ENCODE measurements around the gene ZNF552.
"Not testable (repeated sequence)": the region's sequence is repeated elsewhere in the genome, so short reads cannot be mapped to it uniquely, and the experiment has no call there.

Gene ZNF552

DNA sequence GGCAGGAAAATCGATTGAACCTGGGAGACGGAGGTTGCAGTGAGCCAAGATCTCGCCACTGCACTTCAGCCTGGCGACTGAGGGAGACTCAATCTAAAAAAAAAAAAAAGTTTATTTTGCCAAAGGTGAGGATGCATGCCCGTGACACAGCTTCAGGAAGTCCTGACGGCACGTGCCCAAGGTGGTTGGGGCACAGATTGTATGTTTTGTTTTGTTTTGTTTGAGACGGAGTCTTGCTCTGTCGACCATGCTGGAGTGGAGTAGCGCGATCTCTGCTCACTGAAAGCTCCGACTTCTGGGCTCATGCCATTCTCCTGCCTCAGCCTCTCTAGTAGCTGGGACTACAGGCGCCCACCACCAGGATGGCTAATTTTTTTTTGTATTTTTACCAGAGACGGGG, 3.3 kb upstream of the ZNF552 start:
- DNase-seq = no peak

DNA sequence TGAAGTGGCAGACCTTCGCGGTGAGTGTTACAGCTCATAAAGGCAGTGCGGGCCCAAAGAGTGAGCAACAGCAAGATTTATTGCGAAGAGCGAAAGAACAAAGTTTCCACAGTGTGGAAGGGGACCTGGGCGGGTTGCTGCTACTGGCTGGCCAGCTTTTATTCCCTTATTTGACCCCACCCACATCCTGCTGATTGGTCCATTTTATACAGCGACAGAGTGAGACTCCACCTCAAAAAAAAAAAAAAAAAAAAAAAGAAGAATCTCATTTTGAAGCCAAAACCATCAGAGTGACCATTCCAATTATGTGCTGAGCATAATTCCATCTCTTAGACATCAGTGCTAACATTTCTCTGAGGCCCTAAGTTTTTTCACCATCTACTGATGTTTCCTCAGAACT, 1.9 kb upstream of the ZNF552 start:
- DNase-seq = no peak

DNA sequence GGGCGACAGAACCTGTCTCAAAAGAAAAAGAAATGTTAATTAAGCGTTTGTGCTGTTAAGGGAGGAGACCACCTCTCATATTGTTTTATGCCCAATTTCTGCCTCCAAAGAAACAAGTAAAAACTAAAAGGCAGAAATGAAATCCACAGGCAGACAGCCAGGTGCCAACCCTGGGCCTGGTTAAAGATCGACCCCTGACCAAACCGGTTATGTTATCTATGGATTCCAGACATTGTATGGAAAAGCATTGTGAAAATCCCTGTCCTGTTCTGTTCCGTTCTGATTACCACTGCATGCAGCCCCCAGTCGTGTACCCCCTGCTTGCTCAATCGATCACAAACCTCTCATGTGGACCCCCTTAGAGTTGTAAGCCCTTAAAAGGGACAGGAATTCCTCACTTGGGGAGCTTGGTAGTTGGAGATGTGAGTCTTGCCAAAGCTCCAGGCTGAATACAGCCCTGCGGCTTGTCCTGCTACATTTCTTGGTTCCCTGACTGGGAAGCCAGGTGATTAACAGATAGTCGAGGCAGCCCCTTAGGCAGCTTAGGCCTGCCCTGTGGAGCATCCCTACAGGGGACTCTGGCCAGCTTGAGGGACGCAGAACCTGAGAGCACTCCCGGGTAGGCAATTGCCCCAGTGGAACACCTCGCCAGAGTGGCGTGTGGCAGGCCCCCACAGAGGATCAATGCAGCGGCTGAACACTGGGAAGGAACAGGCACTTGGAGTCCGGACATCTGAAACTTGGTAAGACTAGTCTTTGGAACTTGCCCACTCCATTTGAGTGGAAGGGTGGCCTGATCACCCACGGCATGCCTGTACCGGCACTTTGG, 748 bp upstream of the ZNF552 start:
- no peak for DNase-seq

DNA sequence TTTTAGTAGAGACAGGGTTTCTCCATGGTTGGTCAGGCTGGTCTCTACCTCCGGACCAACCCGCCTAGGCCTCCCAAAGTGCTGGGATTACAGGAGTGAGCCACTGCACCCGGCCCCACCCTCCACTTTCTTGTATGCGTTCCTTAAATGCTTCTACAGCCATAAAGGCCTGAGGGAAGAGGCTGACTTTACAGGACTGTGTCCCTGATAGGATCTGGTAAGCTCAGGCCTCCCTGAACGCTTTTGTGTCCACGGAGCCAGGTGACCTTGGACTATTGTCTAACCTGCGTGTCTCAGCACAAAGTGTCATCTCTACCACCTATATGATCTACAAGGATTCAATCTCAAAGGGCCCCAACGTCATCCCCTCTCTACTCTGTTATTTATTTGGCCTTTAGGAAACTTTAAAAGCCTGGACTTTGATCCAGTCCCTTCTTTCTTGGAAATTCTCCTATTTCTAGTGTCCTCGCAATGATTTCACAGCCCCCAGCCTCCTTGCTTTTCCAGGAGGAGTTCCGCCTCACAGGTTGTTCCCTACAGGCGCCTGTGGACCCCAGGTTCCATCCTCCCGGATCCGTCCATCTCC, 701 bp downstream of the ZNF552 start:
- no peak for DNase-seq

DNA sequence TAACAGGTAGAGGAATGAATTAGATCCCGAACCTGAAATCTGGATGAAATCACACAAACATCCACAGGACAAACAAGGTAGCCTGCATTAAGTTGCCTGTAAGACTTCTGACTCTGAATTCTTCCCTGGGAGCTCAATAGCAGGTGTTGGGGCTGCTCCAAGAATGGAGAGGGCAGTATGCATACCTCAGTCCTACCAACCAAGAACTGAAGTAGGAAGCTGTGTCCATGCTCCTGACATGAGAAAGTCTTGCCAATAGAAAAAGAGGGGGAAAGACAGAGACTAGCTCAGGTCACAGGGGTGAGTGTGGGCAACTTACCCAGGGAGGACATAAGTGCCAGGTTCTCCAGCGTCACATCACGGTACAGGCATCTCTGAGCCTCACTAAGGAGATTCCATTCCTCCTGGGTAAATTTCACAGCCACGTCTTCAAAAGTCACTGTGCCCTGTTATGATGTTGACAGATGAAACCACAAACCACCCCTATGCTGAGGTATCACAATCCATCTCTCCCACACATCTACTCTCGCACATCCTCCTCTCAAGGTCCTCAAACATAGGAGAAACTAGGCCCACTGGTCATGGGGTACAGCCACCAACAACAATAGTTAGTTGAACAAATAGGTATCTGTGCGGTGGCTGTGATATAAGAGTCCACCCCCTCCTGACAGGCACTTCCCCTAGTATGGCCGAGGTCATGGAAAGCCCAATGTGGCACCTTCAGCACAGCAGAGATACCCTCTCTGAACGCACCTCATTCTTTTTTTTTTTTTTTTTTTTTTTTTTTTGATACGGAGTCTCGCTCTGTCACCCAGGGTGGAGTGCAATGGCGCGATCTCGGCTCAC, 1.5 kb downstream of the ZNF552 start:
- DNase-seq = not testable (repeated sequence)

DNA sequence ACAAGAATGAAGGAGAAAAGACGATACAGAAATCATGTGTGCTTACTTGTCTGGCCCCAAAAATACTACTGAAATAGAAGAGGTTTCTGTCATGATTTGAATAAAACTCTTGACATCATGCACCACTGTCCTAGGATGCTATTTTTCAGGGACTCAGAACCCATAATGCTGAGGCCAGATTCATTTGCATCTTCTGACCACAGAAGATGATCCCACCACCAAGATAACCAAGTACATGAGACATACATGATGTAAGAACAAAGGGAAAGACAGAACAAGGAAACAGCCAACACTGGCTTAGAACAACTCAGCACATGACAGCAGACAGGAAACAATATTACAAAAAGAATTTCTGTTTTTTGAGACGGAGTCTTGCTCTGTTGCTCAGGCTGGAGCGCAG, 2.5 kb downstream of the ZNF552 start:
- no peak for DNase-seq

DNA sequence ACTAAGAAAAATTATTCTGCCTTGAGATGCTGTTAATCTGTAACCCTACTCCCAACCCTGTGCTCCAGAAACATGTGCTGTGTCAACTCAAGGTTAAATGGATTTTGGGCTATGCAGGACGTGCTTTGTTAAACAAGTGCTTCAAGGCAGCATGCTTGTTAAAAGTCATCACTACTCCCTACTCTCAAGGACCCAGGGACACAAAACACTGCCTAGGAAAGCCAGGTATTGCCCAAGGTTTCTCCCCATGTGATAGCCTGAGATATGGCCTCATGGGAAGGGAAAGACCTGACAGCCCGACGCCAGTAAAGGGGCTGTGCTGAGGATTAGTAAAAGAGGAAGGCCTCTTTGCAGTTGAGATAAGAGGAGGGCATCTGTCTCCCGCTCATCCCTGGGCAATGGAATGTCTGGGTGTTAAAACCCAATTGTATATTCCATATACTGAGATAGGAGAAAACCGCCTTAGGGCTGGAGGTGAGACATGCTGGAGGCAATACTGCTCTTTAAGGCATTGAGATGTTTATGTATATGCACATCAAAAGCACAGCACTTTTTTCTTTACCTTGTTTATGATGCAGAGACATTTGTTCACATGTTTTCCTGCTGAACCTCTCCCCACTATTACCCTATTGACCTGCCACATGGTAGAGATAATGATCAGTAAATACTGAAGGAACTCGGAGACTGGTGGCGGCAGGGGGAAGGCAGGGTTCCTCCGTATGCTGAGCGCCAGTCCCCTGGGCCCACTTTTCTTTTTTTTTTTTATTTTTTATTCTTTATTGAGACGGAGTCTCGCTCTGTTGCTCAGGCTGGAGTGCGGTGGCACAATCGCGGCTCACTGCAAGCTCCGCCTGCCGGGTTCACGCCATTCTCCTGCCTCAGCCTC, 4.1 kb downstream of the ZNF552 start:
- DNase-seq = not testable (repeated sequence)

DNA sequence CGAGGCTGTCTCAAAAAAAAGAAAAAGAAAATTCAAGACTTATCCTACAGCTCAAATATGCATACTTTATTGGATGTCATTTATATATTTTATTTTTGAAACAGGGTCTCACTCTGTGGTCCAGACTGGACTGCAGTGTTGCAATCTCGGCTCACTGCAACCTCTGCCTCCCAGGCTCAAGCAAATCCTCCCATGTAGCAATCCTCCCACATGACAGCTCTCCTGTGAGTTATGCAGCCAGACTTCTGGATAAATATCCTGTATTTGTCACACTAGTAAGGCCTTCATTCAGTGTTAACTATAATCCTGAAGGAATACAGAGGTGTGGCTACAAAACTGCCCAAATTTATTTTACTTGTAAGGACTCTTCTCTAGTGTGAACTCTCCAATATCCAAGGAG, 7.2 kb downstream of the ZNF552 start:
- DNase-seq = no peak

DNA sequence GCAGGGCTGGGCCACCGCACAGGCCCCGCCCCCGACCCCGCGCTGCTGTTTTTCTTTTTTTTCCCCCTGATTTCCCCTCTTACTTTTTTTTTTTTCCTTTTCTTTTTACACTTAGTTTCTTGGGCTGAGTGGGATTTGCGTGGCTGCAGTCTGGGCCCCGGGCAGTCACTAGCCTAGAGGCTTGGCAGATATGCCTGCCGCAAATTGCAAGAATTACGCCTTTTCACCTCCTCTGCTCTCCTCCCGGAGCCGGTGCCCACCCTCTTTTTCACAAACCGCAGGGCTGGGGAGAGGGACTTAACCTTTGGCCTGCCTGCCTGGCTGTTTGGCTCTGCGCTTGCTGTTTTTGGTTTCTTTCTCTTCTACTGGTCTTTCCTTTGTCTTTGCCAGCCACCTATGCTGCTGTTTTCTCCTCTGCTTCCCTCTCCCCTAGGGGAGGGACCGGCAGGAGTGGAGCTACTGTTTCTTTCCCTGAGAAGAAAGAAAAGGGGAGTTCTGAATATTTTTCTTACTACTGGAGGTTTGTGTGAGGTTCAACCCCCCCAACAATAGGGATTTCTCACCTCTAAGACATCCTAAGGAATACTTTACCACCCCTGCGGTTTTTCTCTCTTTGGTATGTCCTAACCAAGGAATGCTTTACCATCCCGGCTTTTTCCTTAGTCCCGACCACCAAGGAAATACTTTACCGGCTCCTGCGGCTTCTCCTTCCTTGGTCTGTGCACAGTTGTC, 11.0 kb downstream of the ZNF552 start:
- no peak for DNase-seq

DNA sequence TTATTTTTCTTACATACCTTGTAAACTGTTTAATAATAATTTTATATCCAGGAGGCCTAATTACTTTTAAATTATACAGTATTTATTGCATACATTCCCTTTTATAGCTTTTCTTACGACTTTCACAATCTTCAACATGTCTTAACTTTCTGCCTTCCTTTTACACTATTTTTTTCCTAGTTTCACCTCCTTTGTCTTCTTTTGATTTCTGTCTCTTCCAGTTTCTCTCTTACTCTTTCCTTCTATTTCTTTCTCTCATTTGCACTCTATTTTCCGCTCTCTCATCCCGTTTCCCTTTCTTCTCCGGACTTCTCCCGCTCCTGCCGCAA, 11.5 kb downstream of the ZNF552 start:
- no peak for DNase-seq

DNA sequence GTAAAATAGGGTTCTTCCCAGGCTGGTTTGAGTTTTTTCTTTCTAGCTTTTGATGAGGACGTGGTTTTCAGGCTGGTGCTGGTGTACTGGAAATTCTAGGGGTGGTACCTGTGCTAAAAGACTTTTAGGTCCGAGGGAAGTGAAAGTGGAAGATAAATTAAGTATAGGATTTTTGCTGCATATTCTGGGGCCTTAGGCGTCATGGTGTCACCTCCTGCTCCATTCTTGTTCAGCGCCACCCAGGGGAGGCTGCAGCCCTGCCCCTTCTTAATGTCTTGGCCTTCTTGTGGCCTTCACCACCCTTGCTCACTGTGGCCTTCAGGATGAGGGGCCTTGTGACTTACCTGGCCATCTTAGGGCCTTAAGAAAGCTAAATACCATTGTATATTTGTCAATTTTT, 12.4 kb downstream of the ZNF552 start:
- no peak for DNase-seq

DNA sequence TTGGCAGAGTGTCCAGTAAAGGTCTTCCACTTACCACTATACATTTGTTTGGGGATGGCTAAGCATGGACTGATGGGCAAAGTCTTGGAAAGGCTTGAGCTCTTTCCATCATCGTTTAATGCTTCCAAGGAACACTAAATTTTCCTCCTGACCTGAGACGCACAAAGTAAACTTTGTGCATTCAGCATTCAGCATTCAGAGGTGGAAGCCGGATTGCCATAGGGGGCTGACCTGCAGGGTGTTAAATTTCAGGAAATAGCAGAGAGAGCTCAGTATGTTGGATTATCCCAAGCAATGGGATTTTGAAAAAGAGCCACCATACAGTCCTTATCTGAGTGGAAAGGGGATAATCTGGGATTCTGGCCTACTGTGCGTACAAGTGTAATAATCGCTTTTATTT, 14.0 kb downstream of the ZNF552 start:
- DNase-seq = no peak

DNA sequence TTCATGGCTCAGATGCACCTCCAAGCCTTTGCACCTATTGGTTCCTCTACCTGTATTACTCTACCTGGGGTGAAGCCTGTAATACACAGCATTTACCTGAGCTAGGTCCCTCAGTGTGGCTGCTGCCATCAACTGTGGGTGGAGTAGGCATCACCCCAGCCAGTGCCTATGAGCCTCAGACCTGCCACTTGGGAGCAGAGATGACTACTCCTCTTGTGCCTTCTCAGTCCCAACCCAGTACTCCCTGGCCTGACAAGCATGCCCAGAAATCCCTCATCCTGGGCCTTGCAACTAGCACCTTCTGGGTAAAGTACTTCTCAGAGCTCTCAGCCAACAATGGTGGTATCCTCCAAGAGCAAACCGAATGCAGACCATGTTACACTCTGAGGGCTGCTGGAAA, 18.1 kb downstream of the ZNF552 start:
- not testable (repeated sequence) for DNase-seq

DNA sequence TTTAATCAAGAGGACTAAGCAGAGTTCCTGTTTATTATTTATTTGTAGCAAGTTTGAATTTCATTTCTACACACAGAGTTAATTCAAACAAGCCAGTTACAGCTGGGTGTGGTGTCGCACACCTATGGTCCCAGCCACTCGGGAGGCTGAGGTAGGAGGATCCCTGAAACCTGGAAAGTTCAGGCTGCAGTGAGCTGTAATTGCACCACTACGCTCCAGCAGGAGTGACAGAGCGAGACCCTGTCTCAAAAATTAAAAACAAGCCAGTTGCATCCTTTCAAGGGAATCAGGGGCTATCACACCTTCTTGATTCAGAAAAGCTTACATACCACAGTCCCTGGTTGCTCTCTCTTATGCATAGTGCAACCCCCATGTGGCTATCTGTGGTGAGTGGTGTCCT, 25.4 kb downstream of the ZNF552 start:
- DNase-seq = no peak

DNA sequence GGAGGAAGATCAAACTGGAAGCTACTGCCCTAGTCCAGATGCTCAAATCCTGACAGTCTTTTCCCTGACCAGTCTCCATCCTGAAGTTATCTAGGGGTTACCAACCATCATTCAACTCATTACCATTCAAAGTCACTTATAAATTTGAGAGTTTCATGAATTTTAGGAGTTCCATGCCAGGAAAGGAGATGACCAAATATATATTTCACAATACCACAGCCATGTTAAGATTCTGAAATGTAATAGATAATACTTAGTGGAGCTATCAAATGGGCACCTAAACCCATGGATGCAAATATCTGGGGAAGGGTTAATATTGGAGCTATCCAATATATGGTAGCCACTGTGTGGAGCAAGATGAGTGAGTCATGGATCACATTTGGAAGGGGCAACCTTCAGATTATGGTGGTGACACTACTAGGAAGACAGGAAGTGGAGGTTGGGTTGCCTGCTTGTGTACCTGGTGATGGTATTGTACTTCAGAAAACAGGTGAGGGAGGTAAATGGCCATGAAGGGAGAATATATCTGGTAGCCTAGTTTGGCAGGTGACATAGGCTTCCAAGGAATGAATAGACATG, 26.5 kb downstream of the ZNF552 start:
- DNase-seq = no peak

DNA sequence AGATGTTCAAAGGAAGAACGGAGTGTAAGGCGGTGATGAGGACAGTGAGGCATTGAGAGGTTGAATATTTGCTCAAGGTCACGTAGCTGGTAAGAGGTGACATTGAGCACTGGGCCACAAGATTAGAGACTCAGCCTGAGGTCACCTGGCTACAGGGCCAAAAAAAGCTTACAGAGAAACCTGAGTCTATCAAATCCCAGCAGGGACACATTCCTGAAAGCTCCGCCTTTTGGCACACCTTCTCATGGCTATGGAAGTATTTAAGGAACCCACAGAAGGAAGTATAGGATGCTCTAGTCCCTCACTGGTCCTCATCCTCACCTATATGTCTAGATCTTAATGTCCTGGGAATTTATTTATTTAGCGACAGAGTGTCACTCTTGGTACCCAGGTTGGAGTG, 27.8 kb downstream of the ZNF552 start:
- no peak for DNase-seq

DNA sequence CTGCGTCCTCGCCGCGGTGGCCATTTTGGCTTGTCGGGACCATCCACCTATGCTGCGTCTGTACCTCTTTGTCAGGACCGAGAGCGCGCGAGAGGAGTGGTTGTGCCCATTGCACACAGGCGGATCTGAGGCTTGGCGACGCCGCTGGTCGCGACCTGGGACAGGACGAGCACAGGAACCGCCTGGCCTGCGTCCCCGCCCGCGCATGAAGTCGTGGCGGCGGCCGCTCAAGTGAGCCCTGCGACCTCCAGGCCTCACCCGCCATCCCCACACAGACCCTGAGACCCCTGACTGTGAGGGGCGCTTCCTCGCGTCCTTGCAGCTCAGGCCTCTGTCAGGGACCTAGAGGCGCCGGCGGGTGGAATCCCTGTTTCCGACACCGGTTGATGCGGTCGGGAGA, 28.4 kb downstream of the ZNF552 start:
- no peak for DNase-seq

DNA sequence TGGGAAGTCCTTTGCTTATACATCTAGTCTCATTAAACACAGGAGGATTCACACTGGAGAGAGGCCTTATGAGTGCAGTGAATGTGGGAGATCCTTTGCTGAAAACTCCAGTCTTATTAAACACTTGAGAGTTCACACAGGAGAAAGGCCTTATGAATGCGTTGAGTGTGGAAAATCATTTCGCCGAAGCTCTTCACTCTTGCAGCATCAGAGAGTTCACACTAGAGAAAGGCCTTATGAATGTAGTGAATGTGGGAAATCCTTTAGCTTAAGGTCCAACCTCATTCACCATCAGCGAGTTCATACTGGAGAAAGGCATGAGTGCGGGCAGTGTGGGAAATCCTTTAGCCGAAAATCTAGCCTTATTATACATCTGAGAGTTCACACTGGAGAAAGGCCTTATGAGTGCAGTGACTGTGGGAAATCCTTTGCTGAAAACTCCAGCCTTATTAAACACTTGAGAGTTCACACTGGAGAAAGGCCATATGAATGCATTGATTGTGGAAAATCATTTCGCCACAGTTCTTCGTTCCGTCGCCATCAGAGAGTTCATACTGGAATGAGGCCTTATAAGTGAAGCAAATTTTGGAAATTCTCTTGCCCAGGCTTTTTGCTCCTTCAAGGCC, 35.4 kb downstream of the ZNF552 start:
- DNase-seq = no peak

DNA sequence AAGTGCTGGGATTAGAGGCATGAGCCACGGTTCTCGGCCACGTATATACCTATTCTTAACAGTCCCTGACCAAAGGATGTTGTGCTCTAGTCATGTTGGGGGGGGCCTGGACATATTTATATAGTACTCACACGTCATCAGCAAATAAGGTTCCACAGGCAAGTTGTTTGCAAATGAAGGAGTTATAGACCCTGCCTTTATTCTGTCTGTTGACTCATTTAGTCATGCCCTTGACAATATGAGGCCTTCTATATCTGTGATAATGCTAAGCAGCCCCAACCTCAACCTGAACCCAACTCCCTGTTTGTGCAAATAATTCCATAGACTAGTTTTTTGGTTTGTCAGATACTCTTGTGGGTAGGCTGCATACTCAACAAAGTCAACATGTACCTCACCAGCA, 36.4 kb downstream of the ZNF552 start:
- DNase-seq = no peak

DNA sequence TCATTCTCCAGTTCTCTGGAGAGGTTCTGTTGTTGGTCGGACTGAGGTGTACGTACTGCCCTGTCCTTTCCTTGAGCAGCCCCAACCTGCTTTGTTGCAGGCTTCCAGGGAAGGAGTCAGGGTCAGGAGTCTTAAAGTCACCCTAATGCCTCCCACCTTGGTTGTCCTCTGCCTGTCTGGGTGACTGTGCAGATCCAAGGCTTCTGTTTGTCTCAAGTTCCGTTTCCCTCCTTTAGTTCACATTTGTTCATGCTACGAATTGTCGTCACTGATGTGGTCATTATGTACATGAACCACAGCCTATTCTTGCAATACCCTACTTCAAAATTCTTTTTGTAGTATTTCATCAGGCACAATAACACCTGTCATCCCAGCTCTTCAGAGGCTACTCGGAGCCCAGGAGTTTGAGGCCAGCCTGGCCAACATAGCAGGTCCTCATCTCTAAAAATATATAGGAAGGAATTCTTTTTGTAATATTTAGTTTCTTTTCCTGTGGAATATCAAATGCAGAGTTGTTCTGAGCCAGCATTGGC, 37.9 kb downstream of the ZNF552 start:
- no peak for DNase-seq

DNA sequence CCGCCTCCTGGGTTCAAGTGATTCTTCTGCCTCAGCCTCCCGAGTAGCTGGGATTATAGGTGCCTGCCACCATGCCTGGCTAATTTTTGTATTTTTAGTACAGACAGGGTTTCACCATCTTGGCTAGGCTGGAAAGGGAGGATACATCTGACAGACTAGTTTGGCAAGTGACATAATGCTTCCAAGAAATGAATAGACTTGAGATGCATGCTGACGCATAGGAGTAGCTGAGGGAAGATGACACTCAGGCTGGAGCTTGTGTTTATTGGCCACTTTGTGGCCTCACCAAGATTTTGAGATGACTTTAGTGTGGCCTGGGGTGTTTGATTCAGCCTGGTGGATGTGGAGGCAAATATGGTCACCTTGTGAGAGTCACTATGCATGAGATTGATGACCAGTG, 41.2 kb downstream of the ZNF552 start:
- DNase-seq = no peak
